ENCODE results near the gene C19orf67.

DNA sequence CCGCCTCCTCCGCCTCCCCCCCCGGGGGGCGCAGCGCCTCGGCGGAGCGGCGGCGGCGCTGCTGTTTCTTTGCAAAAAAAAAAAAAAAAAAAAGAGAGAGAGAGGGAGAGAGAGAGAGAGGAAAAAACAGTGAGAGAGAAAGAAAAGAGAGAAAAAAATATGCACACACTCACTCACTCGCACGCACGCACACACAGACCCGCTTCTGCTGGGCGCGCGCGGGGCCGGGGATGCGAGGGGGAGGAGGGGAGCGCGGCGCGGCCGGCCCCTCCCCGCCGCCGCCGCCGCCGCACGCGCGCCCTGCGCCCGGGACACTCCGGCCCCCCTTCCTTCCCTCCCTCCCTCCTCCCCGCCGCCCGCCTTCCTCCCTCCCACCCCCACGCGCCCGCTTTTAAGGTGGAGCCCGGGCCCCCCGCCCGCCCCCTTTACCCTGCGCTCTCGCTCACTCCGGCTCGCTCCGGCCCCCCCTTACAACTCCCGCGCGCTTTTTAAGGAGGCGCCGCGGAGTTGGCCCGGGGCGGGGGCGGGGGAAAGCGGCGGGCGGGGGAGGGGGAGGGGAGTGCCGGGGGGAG lies 5.0 kb upstream of the C19orf67 start, which contains the start of gene SAMD1:
- no peak for TF ChIP-seq MYC (IDR thresholded peaks at IDR 0.05; ENCODE audit: low read depth, low read length)
- TF ChIP-seq, protein P1, sequence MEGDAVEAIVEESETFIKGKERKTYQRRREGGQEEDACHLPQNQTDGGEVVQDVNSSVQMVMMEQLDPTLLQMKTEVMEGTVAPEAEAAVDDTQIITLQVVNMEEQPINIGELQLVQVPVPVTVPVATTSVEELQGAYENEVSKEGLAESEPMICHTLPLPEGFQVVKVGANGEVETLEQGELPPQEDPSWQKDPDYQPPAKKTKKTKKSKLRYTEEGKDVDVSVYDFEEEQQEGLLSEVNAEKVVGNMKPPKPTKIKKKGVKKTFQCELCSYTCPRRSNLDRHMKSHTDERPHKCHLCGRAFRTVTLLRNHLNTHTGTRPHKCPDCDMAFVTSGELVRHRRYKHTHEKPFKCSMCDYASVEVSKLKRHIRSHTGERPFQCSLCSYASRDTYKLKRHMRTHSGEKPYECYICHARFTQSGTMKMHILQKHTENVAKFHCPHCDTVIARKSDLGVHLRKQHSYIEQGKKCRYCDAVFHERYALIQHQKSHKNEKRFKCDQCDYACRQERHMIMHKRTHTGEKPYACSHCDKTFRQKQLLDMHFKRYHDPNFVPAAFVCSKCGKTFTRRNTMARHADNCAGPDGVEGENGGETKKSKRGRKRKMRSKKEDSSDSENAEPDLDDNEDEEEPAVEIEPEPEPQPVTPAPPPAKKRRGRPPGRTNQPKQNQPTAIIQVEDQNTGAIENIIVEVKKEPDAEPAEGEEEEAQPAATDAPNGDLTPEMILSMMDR (IDR thresholded peaks at IDR 0.05; ENCODE audit: low read depth, low read length) = no peak
- TF ChIP-seq POLR2A (IDR thresholded peaks at IDR 0.05; ENCODE audit: extremely low read depth, insufficient read length) = no peak
- TF ChIP-seq, protein P2, sequence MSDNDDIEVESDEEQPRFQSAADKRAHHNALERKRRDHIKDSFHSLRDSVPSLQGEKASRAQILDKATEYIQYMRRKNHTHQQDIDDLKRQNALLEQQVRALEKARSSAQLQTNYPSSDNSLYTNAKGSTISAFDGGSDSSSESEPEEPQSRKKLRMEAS (IDR thresholded peaks at IDR 0.05; ENCODE audit: low read depth, low read length) = no peak
